PC-3 (cell line): ENCODE measurements around the gene CKB. TPM values are rescaled to one million over a fixed set of nuclear protein-coding genes. Genes with fewer than 3 reads are reported as not detected.

ENCODE experiments used
- ATAC-seq: fragments of 200-7000 bp; cut with Tn5 transposase; 2 replicates; pipeline ENCODE4 v1.9.1; 2020; ENCODE audit warnings: mild to moderate bottlenecking, moderate library complexity
- BruUV-seq: library from RNA; stranded (reverse); fragments of 400-500 nt; replicated peaks from 2 replicates; lab custom pipeline; 2021; lab: Mats Ljungman, UMichigan
- CTCF ChIA-PET: fragments of 300-600 bp; sonication (Branson Sonifier 250); formaldehyde crosslinking; loops from one replicate; lab custom pipeline; 2022; ENCODE audit warnings: antibody characterized with exemption; lab: Charles Lee
- POLR2A ChIA-PET: fragments of 300-600 bp; sonication (Branson Sonifier 250); formaldehyde crosslinking; loops from one replicate; lab custom pipeline; 2022; ENCODE audit warnings: antibody characterized with exemption; ENCODE audit not compliant: unreplicated experiment; lab: Charles Lee
- DNase-seq: peaks from one replicate; pipeline ENCODE4 v3.0.0-alpha.2; 2015
- H2AFZ ChIP-seq: fragments of 300-600 bp; sonication (generic); 2 replicates; pipeline ENCODE4 v1.6.0; 2016; ENCODE audit warnings: antibody characterized with exemption, low read length
- H3F3A ChIP-seq: fragments of 300-600 bp; sonication (generic); one replicate; pipeline ENCODE4 v1.6.0; 2017; ENCODE audit warnings: antibody characterized with exemption, low read length, control low read depth, mild to moderate bottlenecking; ENCODE audit not compliant: unreplicated experiment
- H3K27ac ChIP-seq: fragments of 300-600 bp; sonication (generic); 2 replicates; pipeline ENCODE4 v1.5.1; 2016; ENCODE audit warnings: mild to moderate bottlenecking, low read length
- H3K27me3 ChIP-seq: fragments of 300-600 bp; sonication (generic); 2 replicates; pipeline ENCODE4 v1.6.1; 2016; ENCODE audit warnings: low read length, mixed read lengths
- H3K36me3 ChIP-seq: fragments of 300-600 bp; sonication (generic); 2 replicates; pipeline ENCODE4 v1.6.1; 2016; ENCODE audit warnings: low read depth, mixed run types, low read length, mixed read lengths
- H3K4me1 ChIP-seq: fragments of 300-600 bp; sonication (generic); 2 replicates; pipeline ENCODE4 v1.5.1; 2016; ENCODE audit warnings: low read length; ENCODE audit not compliant: insufficient read depth
- H3K4me2 ChIP-seq: fragments of 300-600 bp; sonication (generic); 2 replicates; pipeline ENCODE4 v1.6.0; 2016; ENCODE audit warnings: low read length
- H3K4me3 ChIP-seq: fragments of 300-600 bp; sonication (generic); 2 replicates; pipeline ENCODE4 v1.5.1; 2016; ENCODE audit warnings: mild to moderate bottlenecking, low read length, mixed read lengths
- H3K79me2 ChIP-seq: fragments of 300-600 bp; sonication (generic); 2 replicates; pipeline ENCODE4 v1.6.1; 2017; ENCODE audit warnings: low read length, mixed read lengths
- H3K9ac ChIP-seq: fragments of 300-600 bp; sonication (generic); 2 replicates; pipeline ENCODE4 v1.6.0; 2016; ENCODE audit warnings: mild to moderate bottlenecking, low read length
- H3K9me2 ChIP-seq: fragments of 300-600 bp; sonication (generic); replicated peaks from 2 replicates; pipeline ENCODE4 v1.6.1; 2016; ENCODE audit warnings: mixed run types, low read length, mixed read lengths
- H3K9me3 ChIP-seq: fragments of 300-600 bp; sonication (generic); 2 replicates; pipeline ENCODE4 v1.6.1; 2016; ENCODE audit warnings: low read length, mixed read lengths
- H4K20me1 ChIP-seq: fragments of 300-600 bp; sonication (generic); 2 replicates; pipeline ENCODE4 v1.6.1; 2016; ENCODE audit warnings: low read length, mixed read lengths
- EZH2 ChIP-seq: fragments of 300-600 bp; sonication (generic); IDR thresholded peaks from one replicate; pipeline ENCODE4 v1.6.1; 2017; ENCODE audit warnings: antibody characterized with exemption, mild to moderate bottlenecking, low read length; ENCODE audit not compliant: unreplicated experiment
- EZH2phosphoT487 ChIP-seq: fragments of 300-600 bp; sonication (generic); IDR thresholded peaks from 2 replicates; pipeline ENCODE4 v1.6.1; 2018; ENCODE audit warnings: mild to moderate bottlenecking, antibody characterized with exemption, low read length, borderline replicate concordance
- intact Hi-C: fragments of 100-400 bp; cut with micrococcal nuclease; formaldehyde crosslinking; loops from 2 replicates; pipeline ENCODE4 v1.9.0; 2023
- total RNA-seq: library from RNA; depleted of rRNA; stranded (reverse); fragments of >200 nt; gene quantifications from 2 replicates; pipeline ENCODE4 v1.2.3, GENCODE V29; 2014
- TF ChIP-seq, protein P1 (sequence below): fragments of 300-600 bp; sonication (generic); conservative IDR thresholded peaks from 2 replicates; pipeline ENCODE4 v1.5.1; 2017; ENCODE audit warnings: antibody characterized with exemption, low read depth, mild to moderate bottlenecking, low read length

The CKB gene
- total RNA-seq, 1 experiment from 2014 or later, result 299 TPM

DNA sequence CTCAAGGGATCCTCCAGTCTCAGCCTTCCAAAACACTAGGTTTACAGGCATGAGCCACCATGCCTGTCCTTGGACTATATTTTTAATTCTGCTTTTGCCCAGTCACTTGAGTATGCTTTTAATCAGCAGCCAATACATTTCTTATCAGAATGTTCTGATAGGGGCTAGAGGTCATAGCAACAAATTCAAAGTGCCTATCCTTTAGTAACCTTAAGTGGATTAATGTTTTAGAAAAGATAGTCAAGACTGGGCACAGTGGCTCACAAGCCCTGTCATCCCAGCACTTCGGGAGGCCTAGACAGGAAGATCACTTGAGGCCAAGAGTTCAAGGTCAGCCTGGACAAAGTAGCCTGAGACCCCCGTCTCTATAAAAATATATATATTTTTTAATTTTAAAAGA is 37.1 kb downstream of the CKB start:
- peaks cover 3% of the 10 kb centered on the region for H3F3A ChIP-seq
- ATAC-seq (no peak), DNase-seq (no peak)
- H3K4me1 ChIP-seq, result peaks cover 15% of the 10 kb centered on the region
- H3K27ac ChIP-seq, result no peak overlapping the region
- H4K20me1 ChIP-seq, result no peaks in the 10 kb centered on the region
- H3K9me3 ChIP-seq, result no peaks in the 10 kb centered on the region
- ChIA-PET POLR2A (no interaction called here), CTCF (no interaction called here)
- peaks cover 25% of the 10 kb centered on the region; the same call in 1 of the 2 replicates for H3K36me3 ChIP-seq
- intact Hi-C loops, result no loop called here
- H3K79me2 ChIP-seq, result no peaks in the 10 kb centered on the region
- no peaks in the 10 kb centered on the region for H3K9me2 ChIP-seq
- no peak overlapping the region for H3K4me2 ChIP-seq
- no peak overlapping the region for H2AFZ ChIP-seq
- H3K9ac ChIP-seq, result no peak overlapping the region
- no peaks in the 10 kb centered on the region for H3K27me3 ChIP-seq
- TF ChIP-seq, protein P1, sequence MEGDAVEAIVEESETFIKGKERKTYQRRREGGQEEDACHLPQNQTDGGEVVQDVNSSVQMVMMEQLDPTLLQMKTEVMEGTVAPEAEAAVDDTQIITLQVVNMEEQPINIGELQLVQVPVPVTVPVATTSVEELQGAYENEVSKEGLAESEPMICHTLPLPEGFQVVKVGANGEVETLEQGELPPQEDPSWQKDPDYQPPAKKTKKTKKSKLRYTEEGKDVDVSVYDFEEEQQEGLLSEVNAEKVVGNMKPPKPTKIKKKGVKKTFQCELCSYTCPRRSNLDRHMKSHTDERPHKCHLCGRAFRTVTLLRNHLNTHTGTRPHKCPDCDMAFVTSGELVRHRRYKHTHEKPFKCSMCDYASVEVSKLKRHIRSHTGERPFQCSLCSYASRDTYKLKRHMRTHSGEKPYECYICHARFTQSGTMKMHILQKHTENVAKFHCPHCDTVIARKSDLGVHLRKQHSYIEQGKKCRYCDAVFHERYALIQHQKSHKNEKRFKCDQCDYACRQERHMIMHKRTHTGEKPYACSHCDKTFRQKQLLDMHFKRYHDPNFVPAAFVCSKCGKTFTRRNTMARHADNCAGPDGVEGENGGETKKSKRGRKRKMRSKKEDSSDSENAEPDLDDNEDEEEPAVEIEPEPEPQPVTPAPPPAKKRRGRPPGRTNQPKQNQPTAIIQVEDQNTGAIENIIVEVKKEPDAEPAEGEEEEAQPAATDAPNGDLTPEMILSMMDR, result no peak
- no peak for TF ChIP-seq EZH2phosphoT487
- TF ChIP-seq EZH2, result no peak
- H3K4me3 ChIP-seq, result no peak overlapping the region
- BruUV-seq, result no TSS peak

DNA sequence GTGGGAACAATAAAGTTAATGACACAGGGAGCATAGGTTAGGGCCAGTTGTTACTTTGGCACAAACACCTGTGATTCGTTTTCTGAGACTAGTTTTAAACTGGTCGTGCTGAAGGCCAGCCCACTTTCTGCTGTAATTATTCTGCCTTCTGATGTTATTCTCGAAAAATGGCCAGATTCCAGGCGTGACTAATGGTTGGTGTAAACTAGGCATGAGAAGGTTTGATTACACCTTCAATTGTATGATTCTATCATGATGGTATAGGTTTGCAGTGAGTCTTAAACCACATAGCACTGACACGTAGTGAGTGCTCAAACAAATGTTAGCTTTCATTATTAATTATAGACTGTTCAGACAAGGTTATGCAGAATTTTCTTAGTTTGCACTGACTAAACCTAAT is 39.0 kb downstream of the CKB start:
- ChIA-PET POLR2A (interaction anchor here (0.7 kb wide), 1 partner anchor 450 kb away, joined by 4 read pairs; no protein-coding TSS in a partner anchor), CTCF (no interaction called here)
- ATAC-seq (peak; percentile 98), DNase-seq (peak; percentile 98)
- Histone ChIP-seq H4K20me1 (no peaks in the 10 kb centered on the region), H3K9ac (no peak overlapping the region), H3K36me3 (peaks cover 20% of the 10 kb centered on the region; the same call in 1 of the 2 replicates), H2AFZ (no peak overlapping the region), H3K4me2 (peak overlapping the region; percentile 62), H3K79me2 (no peaks in the 10 kb centered on the region), H3K9me2 (no peaks in the 10 kb centered on the region), H3F3A (peaks cover 3% of the 10 kb centered on the region), H3K9me3 (no peaks in the 10 kb centered on the region), H3K4me1 (peaks cover 15% of the 10 kb centered on the region), H3K27ac (peak overlapping the region; percentile 56), H3K27me3 (no peaks in the 10 kb centered on the region), H3K4me3 (peak overlapping the region; percentile 16; the same call in 1 of the 2 replicates)
- intact Hi-C loops, result no loop called here
- no TSS peak for BruUV-seq
- TF ChIP-seq, protein P1, result no peak
- TF ChIP-seq EZH2, result no peak
- TF ChIP-seq EZH2phosphoT487, result no peak

GRCh38 chr14:103480595-103480994 is 42.0 kb downstream of the CKB start:
- Histone ChIP-seq H3K9ac (no peak overlapping the region), H3K27ac (no peak overlapping the region), H4K20me1 (no peaks in the 10 kb centered on the region), H3K4me1 (peaks cover 15% of the 10 kb centered on the region), H3K9me2 (no peaks in the 10 kb centered on the region), H3F3A (peaks cover 3% of the 10 kb centered on the region), H3K27me3 (no peaks in the 10 kb centered on the region), H3K4me2 (no peak overlapping the region), H3K9me3 (no peaks in the 10 kb centered on the region), H3K79me2 (no peaks in the 10 kb centered on the region), H2AFZ (no peak overlapping the region), H3K36me3 (peaks cover 28% of the 10 kb centered on the region), H3K4me3 (no peak overlapping the region)
- intact Hi-C loops, result no loop called here
- ATAC-seq (no peak), DNase-seq (no peak)
- TSS peak; percentile 20 for BruUV-seq
- CTCF ChIA-PET, result no interaction called here
- TF ChIP-seq, protein P1, result no peak
- TF ChIP-seq EZH2 (no peak), EZH2phosphoT487 (no peak)
- POLR2A ChIA-PET, result no interaction called here
